GM19452 (cell line): ENCODE data around the gene CDC16.
"Not testable (repeated sequence)": the region's sequence is repeated elsewhere in the genome, so short reads cannot be mapped to it uniquely, and the experiment has no call there.

Experiments
- ATAC-seq: cut with Tn5 transposase; IDR thresholded peaks from one replicate; pipeline ENCODE4 v1.9.1; 2021; ENCODE audit not compliant: unreplicated experiment

The CDC16 gene

DNA sequence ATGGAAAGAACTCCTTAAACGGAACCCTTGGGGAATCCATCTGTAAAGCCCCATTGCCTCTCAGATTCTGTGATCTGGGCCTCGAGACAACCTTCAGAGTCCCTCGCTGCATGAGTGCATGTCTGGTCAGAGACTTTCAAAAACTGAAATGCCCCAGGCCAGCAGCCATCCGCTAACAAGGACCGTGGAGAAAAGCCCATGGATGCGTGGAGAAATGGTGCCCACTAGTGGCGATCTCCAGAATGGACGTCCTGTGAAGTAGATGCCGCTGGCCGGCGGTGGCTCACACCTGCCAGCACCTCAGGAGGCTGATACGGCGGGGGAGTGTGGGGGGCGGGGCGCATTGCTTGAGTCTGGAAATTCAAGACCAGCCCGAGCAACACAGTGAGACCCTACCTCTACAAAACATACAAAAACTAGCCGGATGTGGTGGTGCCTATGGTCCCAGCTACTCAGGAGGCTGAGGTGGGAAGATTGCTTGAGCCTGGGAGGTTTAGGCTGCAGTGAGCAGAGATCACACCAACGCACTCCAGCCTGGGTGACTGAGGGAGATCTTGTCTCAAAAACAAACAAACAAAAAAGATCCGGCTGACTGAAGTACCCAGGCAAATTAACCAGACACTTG, 7.9 kb upstream of the CDC16 start:
- ATAC-seq, result peak; percentile 71

DNA sequence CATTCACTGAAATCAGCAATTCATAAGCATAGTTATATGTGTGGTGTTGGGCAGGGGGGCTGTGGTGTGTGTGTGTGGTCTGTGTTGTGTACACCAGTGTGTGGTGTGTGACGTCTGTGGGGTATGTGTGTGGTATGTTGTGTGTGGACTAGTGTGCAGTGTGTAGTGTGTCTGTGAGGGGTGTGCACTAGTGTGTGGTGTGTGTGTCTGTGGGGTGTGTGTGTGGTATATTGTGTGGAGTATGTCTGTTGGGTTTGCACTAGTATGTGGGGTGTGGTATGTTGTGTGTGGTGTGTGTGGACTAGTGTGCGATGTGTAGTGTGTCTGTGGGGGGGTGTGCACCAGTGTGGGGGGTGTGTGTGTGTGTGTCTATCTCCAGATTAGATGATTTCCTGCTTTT, 7.2 kb upstream of the CDC16 start:
- no peak for ATAC-seq

DNA sequence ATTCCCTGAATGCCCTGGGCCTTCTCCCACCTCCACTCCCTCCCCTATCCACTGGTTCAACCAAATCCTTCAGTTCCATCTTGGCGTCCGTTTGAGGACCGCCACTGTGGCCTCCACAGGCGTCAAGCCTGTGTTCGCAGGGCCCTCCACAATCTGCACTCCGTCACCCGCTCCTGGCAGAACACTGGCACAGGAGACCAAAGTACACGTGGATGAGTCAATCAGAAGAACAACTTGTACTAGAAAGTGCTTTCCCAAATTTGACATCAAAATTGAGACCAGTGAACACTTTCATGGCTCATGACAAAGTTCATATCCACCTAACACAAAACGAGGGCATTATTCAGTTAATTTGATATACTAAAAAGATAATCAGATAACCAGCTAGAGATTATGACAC, 6.5 kb upstream of the CDC16 start:
- ATAC-seq, result no peak

DNA sequence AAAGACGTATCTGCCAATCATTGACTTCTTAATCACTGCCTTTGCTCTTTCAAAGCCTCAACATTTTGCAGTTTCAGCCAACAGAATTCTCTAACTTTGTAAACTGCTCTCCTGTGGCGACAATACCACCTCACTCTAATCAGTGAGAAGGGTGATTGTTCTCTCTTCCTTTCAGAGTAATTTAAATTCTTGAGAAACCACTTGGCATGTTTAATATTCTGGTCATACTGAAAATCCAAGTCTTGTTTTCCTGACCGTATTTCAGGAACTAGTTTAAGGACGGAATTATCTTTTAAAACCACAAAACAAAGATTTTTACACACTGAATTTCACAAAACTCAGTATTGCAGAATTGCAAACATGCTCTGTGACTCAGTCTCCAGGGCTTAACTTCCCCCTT, 5.2 kb upstream of the CDC16 start:
- no peak for ATAC-seq

DNA sequence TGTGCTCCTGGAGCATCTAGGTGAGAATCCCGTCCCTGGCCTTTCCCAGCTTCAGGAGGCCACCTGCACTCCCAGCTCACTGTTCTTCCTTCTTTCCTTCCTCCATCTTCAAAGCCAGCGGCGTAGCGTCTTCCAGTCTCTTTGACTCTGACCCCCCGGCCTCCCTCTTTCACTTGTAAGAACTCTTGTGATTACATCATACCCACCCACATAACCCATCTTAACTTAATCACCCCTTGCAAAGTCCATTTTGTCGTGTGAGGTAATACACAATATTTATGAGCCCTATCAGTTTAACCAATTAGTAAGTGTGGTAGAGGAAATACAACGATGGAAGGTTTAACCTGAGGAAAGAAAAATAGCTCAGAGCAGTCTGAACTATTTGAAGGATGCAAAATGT, 4.6 kb upstream of the CDC16 start:
- no peak for ATAC-seq

DNA sequence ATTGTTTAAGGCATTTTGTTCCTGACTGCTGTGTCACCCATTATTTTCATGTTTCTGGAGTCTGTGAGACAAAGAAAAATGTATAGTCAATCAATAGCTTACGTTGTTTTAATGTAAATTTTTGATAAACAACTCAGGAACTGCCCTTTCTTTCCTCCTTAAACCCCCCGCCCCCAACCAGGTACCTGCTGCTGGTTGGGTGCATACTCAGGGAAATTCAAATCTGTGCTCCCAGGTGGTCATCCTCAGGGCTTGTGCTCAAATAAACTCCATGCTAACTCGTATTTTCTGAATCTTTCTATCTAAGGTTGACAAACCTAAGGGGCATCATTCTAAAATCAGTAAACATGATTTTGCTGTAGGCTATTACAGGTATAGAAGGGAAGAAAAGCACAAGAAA, 4.1 kb upstream of the CDC16 start:
- ATAC-seq, result no peak

DNA sequence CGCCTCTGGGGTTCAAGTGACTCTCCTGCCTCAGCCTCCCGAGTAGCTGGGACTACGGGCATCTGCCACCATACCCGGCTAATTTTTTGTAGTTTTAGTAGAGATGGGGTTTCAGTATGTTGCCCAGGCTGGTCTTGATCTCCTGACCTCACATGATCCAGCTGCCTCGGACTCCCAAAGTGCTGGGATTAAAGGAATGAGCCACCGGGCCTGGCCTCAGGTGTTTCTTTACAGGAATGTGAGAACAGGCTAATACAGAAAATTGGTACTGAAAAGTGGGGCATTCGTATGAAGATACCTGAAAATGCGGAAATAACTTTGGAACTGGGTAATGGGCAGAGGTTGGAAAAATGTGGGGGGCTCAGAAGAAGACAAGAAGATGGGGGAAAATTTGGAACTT, 2.8 kb upstream of the CDC16 start:
- ATAC-seq, result no peak

DNA sequence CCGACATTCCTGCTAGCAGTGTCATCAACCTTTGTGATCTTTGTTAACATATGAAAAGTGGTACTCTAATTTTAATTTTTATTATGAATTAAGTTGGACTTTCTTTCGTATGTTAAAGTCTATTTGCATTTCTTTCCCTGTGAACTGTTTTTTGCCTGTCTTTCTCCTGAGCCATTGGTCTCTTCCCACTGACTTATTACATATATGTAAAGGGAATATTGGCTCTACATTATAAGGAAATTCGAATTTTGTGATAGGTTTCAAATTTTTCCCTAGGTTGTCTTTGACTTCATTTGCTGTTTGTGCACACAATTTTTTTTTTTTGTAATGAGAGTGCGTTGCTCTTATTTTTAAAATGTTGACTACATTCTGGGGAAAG, 442 bp upstream of the CDC16 start:
- ATAC-seq, result no peak

DNA sequence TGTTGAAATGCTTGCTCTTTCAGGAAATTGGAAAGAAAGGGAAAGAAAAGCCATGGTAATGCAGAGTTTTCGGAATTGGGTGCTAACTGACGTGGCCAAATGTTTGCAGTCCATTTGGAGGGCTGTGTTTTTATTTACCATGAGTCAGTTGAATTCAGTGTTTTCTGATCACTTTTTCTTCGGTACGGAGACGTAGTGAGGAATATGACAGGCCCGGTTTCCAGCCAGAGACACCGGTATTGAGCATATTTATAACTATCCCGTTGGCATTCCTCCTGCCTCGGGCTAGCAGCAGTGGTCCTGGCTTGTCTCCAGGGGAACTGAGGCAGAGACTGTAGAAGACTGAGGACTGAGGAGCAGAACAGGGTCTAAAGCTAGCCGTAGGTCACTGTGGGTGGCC, 1.0 kb downstream of the CDC16 start:
- ATAC-seq, result no peak

DNA sequence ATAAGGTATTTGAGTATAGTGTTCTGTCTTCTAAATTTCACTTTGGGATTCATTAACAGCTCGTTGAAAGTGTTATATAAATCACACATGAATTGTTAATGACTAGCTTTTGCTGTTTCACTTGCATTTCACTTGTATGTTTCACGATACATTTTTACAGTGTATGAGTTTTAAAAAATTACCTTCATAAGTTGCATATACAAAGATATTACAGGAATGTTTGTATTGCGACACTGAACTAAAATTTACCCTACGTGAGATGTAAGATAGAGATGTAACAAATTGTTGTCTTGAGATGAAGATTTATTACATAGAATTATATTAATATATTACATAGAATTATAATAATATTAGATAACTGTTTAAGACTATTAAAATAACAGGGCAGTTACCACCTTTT, 1.5 kb downstream of the CDC16 start:
- no peak for ATAC-seq

DNA sequence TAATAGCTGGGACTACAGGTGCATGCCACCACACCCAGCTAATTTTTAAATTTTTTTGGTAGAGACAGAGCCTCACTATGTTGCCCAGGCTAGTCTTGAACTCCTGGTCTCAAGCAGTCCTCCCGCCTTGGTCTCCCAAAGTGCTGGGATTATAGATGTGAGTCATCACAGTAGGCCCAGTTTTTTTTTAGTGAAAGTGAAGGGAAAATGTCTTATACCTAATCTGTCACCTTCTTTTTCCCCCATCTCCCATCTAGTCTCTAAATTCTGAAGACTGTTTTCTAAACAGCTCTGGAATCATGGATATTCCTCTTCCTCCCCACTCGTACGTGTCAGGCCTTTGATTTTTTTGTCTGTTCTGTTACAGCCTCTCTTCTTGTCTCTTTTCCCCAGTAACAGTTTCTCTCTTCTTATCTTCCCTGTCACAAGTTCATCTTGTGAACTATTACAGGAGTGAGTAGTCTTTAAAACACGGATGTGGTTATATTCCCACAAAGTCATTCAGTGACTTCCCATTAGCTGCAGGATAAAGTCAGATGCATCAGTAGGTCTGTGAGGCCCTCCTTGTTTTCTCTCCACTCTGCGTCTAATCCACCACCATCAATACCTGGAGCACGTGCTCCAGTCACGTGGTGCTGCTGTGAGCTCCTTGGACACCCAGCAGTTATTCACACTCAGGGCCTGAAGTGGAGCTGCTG, 2.9 kb downstream of the CDC16 start:
- ATAC-seq, result no peak

DNA sequence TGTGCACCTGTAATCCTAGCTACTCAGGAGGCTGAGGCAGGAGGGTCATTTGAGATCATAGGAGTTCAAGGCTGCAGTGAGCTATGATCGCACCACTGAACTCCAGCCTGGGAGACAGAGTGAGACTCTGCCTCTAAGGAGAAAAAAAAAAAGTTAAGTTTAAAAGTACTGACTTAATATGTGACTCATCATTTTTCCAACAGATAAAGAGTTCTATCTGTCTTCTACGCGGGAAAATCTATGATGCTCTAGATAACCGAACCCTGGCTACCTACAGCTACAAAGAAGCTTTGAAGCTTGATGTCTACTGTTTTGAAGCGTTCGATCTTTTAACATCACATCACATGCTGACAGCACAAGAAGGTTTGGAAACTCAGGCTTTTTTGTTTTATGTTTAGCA, 7.2 kb downstream of the CDC16 start:
- ATAC-seq, result no peak

DNA sequence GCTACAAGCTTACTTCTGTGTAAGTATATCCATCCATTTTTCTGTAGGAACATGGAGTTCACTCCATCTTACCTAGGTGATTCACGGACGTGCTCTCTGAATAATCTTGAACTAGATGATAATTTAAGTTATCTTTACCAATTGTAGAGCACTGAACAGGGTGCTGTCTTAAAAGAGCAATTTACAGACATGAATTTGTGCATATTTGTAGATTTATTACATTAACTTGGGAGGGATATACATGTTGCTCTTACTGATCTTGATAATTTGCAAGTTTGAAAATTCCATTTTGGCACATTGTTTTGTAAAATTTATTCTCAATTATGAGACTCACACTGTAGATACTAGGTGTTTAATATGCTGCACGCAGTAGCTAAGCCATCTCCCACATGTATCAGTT, 9.3 kb downstream of the CDC16 start:
- no peak for ATAC-seq

DNA sequence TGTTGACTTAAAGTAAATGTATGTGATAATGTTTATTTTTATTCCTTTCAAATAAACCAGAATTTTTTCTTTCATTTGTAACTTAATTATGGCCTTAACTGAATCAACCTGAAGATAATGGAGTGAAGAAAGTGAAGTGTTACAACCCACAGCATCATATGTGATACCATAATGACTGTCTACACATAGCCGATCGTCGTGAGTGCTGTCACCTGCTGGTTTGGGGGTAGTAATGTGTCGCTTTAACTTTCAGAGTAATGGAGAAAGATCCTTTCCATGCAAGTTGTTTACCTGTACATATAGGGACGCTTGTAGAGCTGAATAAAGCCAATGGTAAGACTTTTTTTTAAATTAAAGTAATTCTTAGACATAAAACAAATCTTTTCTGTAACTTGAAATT, 9.9 kb downstream of the CDC16 start:
- no peak for ATAC-seq

DNA sequence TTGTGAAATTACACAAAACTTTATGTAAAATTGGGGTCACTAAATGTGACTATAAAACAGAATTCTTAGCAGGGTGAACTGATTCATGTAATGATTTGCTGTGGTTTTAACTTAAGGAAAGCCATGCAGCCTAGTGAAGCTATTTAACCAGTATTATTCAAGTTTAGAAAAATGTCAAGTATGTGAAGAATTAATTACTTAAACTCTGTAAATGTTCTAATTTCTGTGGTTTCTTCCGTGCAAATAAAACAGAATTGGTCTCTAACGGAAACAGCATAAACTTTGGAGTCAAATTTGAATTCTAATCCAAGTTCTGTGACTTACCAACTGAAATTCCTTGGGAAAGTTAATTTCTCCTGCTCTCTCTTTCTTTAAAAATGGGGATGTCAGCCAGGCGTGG, 13.3 kb downstream of the CDC16 start:
- no peak for ATAC-seq

DNA sequence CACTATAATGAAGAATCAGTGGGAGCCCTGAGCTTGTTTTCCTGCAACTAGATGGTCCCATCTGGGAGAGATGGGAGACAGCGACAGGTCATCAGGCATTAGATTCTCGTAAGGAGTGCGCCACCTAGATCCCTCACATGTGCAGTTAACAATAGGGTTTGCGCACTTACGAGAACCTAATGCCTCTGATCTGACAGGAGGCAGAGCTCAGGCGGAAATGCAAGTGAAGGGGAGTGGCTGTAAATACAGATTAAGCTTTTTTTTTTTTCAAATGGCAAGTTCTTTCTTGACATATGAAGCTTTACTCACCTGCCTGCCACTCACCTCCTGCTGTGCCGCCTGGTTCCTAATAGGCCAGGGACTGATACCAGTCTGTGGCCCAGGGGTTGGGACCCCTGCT, 14.4 kb downstream of the CDC16 start:
- ATAC-seq, result no peak

DNA sequence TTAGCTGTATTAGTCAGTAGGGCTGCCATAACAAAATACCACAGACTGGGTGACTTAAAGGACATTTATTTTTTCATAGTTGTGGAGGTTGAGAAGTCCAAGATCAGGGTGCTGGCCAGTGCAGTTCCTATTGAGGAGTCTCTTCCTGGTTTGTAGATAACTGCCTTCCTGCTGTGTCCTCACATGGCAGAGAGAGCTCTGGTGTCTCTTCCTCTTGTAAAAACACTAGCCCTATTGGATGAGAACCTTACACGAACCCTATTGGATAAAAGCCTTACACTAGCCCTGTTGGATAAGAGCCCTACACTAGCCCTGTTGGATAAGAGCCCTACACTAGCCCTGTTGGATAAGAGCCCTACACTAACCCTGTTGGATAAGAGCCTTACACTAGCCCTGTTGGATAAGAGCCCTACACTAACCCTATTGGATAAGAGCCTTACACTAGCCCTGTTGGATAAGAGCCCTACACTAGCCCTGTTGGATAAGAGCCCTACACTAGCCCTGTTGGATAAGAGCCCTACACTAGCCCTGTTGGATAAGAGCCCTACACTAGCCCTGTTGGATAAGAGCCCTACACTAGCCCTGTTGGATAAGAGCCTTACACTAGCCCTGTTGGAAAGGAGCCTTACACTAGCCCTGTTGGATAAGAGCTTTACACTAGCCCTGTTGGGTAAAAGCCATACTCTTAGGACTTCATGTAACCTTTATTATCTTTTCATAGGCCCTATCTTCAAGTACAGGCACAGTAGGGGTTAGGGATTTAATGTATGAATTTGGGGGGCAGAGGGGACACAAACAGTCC, 17.1 kb downstream of the CDC16 start:
- ATAC-seq, result not testable (repeated sequence)

DNA sequence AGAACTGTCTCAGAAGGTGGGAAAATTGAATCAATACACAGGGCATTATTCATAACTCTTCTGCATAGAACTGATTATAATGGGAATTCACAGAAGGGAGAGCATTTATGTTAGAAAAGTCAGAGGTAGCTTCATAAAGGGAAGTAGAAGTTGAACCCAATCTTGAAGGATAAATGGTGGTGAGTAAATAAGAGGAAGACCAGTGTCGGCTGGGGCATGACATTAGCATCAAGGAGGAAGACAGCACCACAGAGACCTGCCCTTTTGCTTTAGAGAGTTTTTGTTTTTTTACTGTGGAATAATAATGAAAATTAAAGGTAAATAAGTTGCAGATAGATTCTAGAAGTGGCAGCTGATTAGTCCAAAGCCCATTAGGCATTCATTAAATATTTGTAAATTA, 21.9 kb downstream of the CDC16 start:
- ATAC-seq, result no peak

DNA sequence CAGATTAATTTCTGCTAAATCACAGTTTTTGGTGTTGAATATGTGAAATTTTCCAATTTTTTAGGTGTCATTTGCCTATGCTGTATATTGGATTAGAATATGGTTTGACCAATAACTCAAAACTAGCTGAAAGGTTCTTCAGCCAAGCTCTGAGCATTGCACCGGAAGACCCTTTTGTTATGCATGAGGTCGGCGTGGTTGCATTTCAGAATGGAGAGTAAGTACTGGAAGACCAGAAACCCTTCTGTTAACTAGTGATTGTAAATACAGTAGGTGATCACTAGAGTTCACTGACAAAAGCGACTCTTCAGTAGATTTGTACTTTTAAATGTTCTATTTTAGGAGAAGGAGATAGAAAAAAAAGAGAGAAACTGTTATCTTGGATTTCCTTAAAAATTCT, 22.3 kb downstream of the CDC16 start:
- no peak for ATAC-seq

DNA sequence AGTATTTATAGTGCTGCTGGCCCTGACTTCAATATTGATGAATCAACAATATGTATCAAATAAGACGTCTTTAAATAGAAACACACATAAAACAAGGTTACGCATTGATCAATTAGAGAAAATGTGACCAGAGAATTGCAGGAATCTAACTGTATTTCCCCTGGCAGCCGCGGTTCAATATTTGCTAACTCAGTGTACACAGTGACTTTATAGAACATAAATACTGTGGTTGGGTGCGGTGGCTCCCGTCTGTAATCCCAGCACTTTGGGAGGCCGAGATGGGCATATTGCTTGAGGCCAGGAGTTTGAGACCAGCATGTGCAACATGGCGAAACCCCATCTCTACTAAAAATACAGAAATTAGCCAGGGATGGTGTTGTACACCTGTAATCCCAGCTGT, 23.9 kb downstream of the CDC16 start:
- no peak for ATAC-seq

DNA sequence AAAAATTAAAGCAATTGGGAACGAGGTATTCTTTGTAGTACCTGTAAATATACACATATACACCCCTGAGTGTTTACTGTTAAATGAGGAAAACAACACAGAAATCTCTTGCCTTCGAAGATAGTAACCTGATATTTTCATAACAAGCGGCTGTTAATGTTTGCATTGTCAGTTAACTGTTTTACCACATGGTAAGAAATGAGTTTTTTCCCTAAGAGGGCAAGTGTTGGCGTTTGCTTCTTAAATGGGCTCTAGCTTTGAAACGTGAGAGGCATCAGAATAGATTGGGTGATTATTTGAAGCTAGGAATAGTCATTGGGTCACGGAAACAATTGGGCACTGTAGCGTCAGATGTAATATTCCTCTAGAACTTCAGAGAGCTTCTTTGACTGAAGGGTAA, 24.7 kb downstream of the CDC16 start:
- no peak for ATAC-seq

DNA sequence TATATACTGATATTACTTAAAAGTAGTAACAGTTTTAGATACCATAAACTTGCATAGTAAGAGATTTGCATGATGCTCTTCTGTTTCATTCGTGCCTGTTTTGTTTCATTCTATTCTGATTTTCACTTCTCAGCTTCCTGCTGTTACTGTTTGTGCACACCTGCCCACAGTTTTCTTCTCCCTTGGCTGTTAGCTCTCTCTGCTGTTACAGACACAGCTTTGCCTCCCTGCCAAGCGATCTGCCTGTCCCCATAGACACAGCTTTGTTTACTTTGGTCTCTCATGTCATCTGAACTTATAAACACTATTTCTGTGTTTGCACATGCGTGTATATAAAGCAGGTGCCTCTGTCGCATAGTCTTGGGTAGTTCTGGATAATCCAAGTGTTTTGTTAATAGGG, 25.3 kb downstream of the CDC16 start:
- ATAC-seq, result no peak
